ENCODE results near the gene GRIK5. TPM values are rescaled to one million over a fixed set of nuclear protein-coding genes. Genes with fewer than 3 reads are reported as not detected.

The GRIK5 gene
- polyA plus RNA-seq, 3 donors: 19.1 to 20.0 (median 19.4) TPM

- DNase-seq (ENCODE audit: low read depth in 3 of 3, low spot score in 2 of 3): no peak
These were observed 25.3 kb upstream of the GRIK5 start for GRCh38 chr19:42095142-42095813.

DNA sequence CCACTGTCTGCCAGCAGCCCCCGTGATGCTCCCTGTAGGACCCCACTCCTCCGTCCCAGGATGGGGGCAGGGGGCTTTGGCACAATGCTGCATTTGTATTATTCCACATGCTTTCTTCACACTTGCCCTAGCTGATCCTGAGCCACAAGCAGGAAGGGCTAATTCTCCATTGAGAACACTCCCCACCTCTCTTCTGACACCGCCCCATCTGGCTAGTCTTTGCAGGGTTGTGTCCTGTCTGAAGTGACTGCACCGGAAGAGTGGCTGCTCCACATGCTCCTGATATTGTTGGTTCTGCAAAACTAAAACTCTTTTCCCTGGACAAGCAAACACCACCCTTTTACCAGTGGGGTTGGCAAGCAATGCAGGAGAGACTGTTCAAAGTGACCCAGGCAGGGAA is 23.9 kb upstream of the GRIK5 start:
- no peak for DNase-seq (ENCODE audit: low read depth in 3 of 3, low spot score in 2 of 3)

DNA sequence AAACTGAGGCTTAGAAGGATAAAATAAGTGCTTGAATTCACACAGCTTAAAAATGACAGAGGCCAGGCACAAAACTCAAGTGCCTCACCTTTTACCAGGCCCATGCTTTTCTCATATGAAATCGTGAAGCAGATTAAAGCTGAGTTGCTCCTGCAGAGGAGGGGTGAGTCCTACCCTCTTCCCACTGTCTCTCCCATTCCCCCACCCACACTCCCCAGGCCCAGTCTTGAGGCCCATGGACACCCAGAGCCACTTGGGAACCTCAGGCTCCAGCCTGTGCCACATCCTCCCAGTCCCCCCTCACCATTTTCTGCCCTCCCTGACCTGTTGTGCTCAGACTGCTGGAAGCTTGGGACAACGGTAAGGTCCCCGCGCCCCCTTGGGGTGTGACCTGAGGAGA is 23.5 kb upstream of the GRIK5 start:
- no peak for DNase-seq (ENCODE audit: low read depth in 3 of 3, low spot score in 2 of 3)

DNA sequence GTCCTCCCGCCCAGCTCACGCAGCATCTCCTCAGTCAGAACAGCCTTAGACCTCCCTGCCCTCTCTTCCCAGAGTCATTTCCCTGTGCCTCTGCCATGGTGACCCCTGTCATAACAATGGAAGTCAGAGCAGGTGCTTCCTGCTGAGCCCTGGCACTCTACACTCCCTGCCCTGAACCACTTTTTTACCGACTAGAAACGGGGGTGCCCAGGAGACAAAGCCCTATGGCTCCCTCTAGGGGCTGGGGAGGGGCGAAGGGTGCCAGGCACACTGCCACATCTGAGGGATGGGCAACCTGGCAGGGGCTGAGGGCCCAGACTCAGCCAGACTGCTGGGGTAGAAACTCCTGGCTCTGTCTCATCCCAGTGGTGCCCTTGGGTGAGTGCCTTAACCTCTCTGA is 22.3 kb upstream of the GRIK5 start:
- no peak for DNase-seq (ENCODE audit: low read depth in 3 of 3, low spot score in 2 of 3)

GRCh38 chr19:42091742-42092141 is 21.7 kb upstream of the GRIK5 start:
- DNase-seq (ENCODE audit: low read depth in 3 of 3, low spot score in 2 of 3): no peak

- no peak for DNase-seq (ENCODE audit: low read depth in 3 of 3, low spot score in 2 of 3)
These were observed 21.3 kb upstream of the GRIK5 start for GRCh38 chr19:42091300-42091699.

- no peak for DNase-seq (ENCODE audit: low read depth in 3 of 3, low spot score in 2 of 3)
These were observed 20.7 kb upstream of the GRIK5 start for GRCh38 chr19:42090672-42091071.

DNA sequence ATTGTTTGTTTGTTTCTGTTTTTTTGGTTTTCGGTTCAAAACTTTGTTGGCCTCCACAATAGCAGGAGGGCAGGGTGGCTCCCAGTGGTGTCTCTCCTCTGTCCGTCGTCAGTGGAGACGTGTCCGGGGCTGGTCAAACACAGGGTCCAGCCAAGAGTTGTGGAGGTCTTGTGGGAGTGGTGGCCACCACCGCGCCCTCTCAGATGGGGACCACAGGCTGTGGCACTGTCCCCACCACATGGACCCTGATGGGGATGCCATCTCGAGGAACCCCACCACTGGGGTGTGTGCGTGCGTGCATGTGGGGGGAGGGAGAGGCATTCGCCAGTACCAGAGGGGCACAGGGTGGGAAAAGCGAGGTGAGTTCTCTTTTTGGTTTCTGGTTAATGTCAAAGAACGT is 19.8 kb upstream of the GRIK5 start:
- no peak for DNase-seq (ENCODE audit: low read depth in 3 of 3, low spot score in 2 of 3)

DNA sequence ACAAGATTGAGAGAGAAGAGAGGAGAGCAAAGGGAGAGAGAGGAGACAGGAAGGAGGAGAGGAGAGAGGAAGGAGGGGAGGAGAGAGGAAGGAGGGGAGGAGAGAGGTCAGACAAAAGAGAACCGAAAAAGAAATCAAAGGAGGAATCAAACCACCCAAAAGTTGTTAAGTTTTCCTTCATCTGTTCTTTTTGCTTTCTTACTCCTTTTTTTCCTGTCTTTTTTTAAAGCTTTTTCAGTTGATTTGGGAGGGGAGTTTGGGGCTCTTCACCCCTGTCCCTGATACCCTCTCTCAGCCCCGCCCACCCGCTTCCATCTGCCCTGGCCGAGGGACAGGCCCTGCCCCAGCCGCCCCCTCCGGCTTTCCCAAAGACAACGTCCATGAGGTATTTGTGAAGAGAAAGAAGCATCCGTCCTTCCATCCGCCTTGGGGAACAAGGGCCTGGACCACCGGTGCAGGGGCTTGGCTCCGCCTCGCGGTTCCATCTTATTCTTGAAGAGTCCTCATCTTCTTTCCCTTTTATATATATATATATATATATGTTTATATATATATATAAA is 19.3 kb upstream of the GRIK5 start:
- DNase-seq (ENCODE audit: low read depth in 3 of 3, low spot score in 2 of 3): no peak

GRCh38 chr19:42088471-42089190 is 18.6 kb upstream of the GRIK5 start:
- no peak for DNase-seq (ENCODE audit: low read depth in 3 of 3, low spot score in 2 of 3)

GRCh38 chr19:42086770-42087550 is 17.0 kb upstream of the GRIK5 start:
- no peak for DNase-seq (ENCODE audit: low read depth in 3 of 3, low spot score in 2 of 3)

- no peak for DNase-seq (ENCODE audit: low read depth in 3 of 3, low spot score in 2 of 3)
These were observed 16.3 kb upstream of the GRIK5 start for GRCh38 chr19:42086188-42086736.

- DNase-seq (ENCODE audit: low read depth in 3 of 3, low spot score in 2 of 3): no peak
These were observed 13.5 kb upstream of the GRIK5 start for GRCh38 chr19:42083537-42083936.

DNA sequence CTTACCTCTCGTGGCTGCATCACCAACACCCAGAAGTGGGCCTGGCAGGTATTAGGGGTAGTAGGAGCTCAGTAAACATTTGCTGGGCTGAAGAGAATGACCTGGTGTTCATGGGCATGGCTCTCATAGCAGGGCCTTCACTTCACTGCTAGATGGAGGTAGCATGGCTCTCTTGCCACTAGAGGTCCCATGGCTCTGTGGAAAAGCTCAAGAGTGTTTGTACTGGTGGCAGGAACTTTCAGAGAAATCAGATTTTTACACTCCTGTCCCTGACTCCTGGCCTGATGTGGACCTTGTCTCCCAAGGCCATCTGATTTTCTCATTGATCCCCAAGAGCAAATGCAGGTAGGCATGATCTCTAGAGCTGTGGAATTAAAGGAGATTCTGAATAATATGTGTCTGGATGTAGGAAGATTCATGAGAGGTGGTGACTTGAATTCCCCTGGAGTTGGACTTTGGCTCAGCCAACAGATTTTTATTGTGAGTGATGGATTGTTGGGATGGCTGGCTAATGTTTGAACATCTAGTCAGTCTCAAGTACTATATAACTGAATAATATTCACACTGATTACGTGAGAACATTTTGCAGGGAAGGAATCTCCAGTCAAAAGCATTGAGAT is 11.7 kb upstream of the GRIK5 start:
- no peak for DNase-seq (ENCODE audit: low read depth in 3 of 3, low spot score in 2 of 3)

DNA sequence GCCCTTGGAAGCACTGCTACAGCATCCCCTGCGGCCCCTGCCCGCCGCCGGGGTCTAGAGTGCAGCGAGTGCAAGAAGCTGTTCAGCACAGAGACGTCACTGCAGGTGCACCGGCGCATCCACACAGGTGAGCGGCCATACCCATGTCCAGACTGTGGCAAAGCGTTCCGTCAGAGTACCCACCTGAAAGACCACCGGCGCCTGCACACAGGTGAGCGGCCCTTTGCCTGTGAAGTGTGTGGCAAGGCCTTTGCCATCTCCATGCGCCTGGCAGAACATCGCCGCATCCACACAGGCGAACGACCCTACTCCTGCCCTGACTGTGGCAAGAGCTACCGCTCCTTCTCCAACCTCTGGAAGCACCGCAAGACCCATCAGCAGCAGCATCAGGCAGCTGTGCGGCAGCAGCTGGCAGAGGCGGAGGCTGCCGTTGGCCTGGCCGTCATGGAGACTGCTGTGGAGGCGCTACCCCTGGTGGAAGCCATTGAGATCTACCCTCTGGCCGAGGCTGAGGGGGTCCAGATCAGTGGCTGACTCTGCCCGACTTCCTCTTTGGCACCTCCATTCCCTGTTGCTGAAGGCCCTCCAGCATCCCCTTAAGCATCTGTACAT is 10.9 kb upstream of the GRIK5 start:
- DNase-seq (ENCODE audit: low read depth in 3 of 3, low spot score in 2 of 3): no peak

DNA sequence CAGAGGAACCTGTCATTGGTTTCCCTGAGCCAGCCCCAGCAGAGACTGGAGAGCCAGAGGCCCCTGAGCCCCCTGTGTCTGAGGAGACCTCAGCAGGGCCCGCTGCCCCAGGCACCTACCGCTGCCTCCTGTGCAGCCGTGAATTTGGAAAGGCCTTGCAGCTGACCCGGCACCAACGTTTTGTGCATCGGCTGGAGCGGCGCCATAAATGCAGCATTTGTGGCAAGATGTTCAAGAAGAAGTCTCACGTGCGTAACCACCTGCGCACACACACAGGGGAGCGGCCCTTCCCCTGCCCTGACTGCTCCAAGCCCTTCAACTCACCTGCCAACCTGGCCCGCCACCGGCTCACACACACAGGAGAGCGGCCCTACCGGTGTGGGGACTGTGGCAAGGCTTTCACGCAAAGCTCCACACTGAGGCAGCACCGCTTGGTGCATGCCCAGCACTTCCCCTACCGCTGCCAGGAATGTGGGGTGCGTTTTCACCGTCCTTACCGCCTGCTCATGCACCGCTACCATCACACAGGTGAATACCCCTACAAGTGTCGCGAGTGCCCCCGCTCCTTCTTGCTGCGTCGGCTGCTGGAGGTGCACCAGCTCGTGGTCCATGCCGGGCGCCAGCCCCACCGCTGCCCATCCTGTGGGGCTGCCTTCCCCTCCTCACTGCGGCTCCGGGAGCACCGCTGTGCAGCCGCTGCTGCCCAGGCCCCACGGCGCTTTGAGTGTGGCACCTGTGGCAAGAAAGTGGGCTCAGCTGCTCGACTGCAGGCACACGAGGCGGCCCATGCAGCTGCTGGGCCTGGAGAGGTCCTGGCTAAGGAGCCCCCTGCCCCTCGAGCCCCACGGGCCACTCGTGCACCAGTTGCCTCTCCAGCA is 10.1 kb upstream of the GRIK5 start:
- DNase-seq (ENCODE audit: low read depth in 3 of 3, low spot score in 2 of 3): no peak

DNA sequence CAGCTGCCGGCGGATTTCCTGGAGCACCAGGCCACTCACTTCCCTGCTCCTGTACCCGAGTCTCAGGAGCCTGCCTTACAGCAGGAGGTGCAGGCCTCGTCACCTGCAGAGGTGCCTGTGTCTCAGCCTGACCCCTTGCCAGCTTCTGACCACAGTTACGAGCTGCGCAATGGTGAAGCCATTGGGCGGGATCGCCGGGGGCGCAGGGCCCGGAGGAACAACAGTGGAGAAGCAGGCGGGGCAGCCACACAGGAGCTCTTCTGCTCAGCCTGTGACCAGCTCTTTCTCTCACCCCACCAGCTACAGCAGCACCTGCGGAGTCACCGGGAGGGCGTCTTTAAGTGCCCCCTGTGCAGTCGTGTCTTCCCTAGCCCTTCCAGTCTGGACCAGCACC is 9.3 kb upstream of the GRIK5 start:
- no peak for DNase-seq (ENCODE audit: low read depth in 3 of 3, low spot score in 2 of 3)

DNA sequence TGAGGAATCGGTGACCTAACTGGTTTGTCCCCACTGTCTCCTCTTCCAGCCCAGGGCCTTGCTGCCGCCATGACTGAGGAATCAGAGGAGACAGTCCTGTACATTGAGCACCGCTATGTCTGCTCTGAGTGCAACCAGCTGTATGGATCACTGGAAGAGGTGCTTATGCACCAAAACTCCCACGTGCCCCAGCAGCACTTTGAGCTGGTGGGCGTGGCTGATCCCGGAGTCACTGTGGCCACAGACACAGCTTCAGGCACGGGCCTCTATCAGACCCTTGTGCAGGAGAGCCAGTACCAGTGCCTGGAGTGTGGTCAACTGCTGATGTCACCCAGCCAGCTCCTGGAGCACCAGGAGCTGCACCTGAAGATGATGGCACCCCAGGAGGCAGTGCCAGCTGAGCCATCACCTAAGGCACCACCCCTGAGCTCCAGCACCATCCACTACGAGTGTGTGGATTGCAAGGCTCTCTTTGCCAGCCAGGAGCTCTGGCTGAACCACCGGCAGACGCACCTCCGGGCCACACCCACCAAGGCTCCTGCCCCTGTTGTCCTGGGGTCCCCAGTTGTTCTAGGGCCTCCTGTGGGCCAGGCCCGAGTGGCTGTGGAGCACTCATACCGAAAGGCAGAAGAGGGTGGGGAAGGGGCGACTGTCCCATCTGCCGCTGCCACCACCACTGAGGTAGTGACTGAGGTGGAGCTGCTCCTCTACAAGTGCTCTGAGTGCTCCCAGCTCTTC is 8.7 kb upstream of the GRIK5 start:
- no peak for DNase-seq (ENCODE audit: low read depth in 3 of 3, low spot score in 2 of 3)

GRCh38 chr19:42078058-42078457 is 8.1 kb upstream of the GRIK5 start:
- DNase-seq (ENCODE audit: low read depth in 3 of 3, low spot score in 2 of 3): no peak

Measured in right renal cortex interstitium (tissue), 3 donors.